HepG2 (cell line): Measurements from ENCODE around the gene USP27X. TPM values are rescaled to one million over a fixed set of nuclear protein-coding genes. Genes with fewer than 3 reads are reported as not detected.
A peak's percentile ranks its signal among the peaks of the same experiment; 100 is the strongest.

Experiments used
- FOXM1 ChIP-seq: sonication (generic); formaldehyde crosslinking; IDR thresholded peaks from 2 replicates; pipeline ENCODE4 v1.5.0; 2020; ENCODE audit warnings: missing genetic modification reagents
- ISX ChIP-seq: sonication (generic); formaldehyde crosslinking; conservative IDR thresholded peaks from 2 replicates; pipeline ENCODE4 v1.5.0; 2020; ENCODE audit warnings: missing genetic modification reagents
- MED8 ChIP-seq: sonication (generic); formaldehyde crosslinking; IDR thresholded peaks from 2 replicates; pipeline ENCODE4 v1.8.1; 2023; ENCODE audit warnings: mild to moderate bottlenecking, missing genetic modification reagents; ENCODE audit not compliant: insufficient replicate concordance
- MXI1 ChIP-seq: IDR thresholded peaks from 3 replicates; pipeline ENCODE4 v1.6.1; 2012; ENCODE audit warnings: low read depth, low read length, inconsistent platforms, borderline replicate concordance
- RCOR2 ChIP-seq: IDR thresholded peaks from 2 replicates; pipeline ENCODE4 v1.6.1; 2016; ENCODE audit warnings: missing biosample characterization, missing genetic modification reagents
- REXO4 ChIP-seq: sonication (generic); formaldehyde crosslinking; IDR thresholded peaks from 2 replicates; pipeline ENCODE4 v1.8.0; 2022; ENCODE audit warnings: missing genetic modification reagents, mild to moderate bottlenecking, borderline replicate concordance
- SKI ChIP-seq: fragments of 450-650 bp; IDR thresholded peaks from one replicate; pipeline ENCODE4 v1.6.1; 2018; ENCODE audit warnings: mild to moderate bottlenecking; ENCODE audit not compliant: partially characterized antibody
- SMARCC2 ChIP-seq: fragments of 450-650 bp; IDR thresholded peaks from 2 replicates; pipeline ENCODE4 v1.6.1; 2017; ENCODE audit warnings: antibody characterized with exemption, mild to moderate bottlenecking
- SNAI1 ChIP-seq: sonication (generic); formaldehyde crosslinking; IDR thresholded peaks from 2 replicates; pipeline ENCODE4 v1.5.0; 2020; ENCODE audit warnings: mild to moderate bottlenecking, missing genetic modification reagents, borderline replicate concordance
- SOX6 ChIP-seq, 2 experiments: fragments of 450-650 bp in 1 of 2; sonication (generic) in 1 of 2; formaldehyde crosslinking in 1 of 2; IDR thresholded peaks; 2 replicates each; pipeline versions ENCODE4 v1.4.0 to v1.6.1; 2017 to 2020; ENCODE audit warnings: antibody characterized with exemption in 1 of 2, mild to moderate bottlenecking in 1 of 2, missing genetic modification reagents in 1 of 2
- SP2 ChIP-seq: sonication (generic); formaldehyde crosslinking; IDR thresholded peaks from 2 replicates; pipeline ENCODE4 v1.5.1; 2020; ENCODE audit warnings: mild to moderate bottlenecking, missing genetic modification reagents
- TIGD3 ChIP-seq: sonication (generic); formaldehyde crosslinking; IDR thresholded peaks from 2 replicates; pipeline ENCODE4 v1.5.1; 2020; ENCODE audit warnings: mild to moderate bottlenecking, missing genetic modification reagents, borderline replicate concordance
- ZBTB7A ChIP-seq: sonication (generic); formaldehyde crosslinking; IDR thresholded peaks from 2 replicates; pipeline ENCODE4 v1.8.0; 2022; ENCODE audit warnings: mild to moderate bottlenecking, missing genetic modification reagents
- ZFP1 ChIP-seq: IDR thresholded peaks from 2 replicates; pipeline ENCODE4 v1.6.1; 2016
- ZFY ChIP-seq: sonication (generic); formaldehyde crosslinking; IDR thresholded peaks from 2 replicates; pipeline ENCODE4 v1.4.0; 2020; ENCODE audit warnings: missing genetic modification reagents
- ZNF318 ChIP-seq: sonication (generic); formaldehyde crosslinking; IDR thresholded peaks from 2 replicates; pipeline ENCODE4 v1.4.0; 2020; ENCODE audit warnings: mild to moderate bottlenecking, missing genetic modification reagents
- ZNF432 ChIP-seq: sonication (generic); formaldehyde crosslinking; IDR thresholded peaks from 2 replicates; pipeline ENCODE4 v1.5.0; 2020; ENCODE audit warnings: missing genetic modification reagents, mild to moderate bottlenecking, borderline replicate concordance
- ZNF451 ChIP-seq: sonication (generic); formaldehyde crosslinking; IDR thresholded peaks from 2 replicates; pipeline ENCODE4 v1.5.0; 2020; ENCODE audit warnings: mild to moderate bottlenecking, missing genetic modification reagents
- ZNF572 ChIP-seq: sonication (generic); formaldehyde crosslinking; IDR thresholded peaks from 2 replicates; pipeline ENCODE4 v1.5.1; 2020; ENCODE audit warnings: mild to moderate bottlenecking, missing genetic modification reagents
- ZNF597 ChIP-seq: sonication (generic); formaldehyde crosslinking; IDR thresholded peaks from 2 replicates; pipeline ENCODE4 v1.5.0; 2020; ENCODE audit warnings: missing genetic modification reagents
- polyA plus RNA-seq, 8 experiments: library from polyadenylated mRNA; depleted of rRNA in 3 of 8; stranded (reverse) in 7 of 8; unstranded in 1 of 8; fragments of >200 nt; fragmentation: Illumina TruSeq in 4 of 8; extraction: Trizol in 4 of 8; gene quantifications; 2 replicates each; pipeline versions ENCODE4 v1.2.1 to v1.2.3, GENCODE V29; 2011 to 2016; ENCODE audit warnings: low read depth in 4 of 8, missing spikeins in 1 of 8, mixed read lengths in 1 of 8; ENCODE audit not compliant: insufficient read depth in 1 of 8
- total RNA-seq, 5 experiments: library from RNA; depleted of rRNA; stranded (reverse); fragments of >200 nt; fragmentation: Illumina TruSeq; extraction: Trizol; gene quantifications; 2 replicates each; pipeline ENCODE4 v1.2.3, GENCODE V29; 2016; ENCODE audit warnings: low read depth in 1 of 5

The USP27X gene
- total and polyA plus RNA-seq, 2 of the 13 experiments (the other 11 are each of a cell fraction or from before 2014, with no cell fraction given) = 7.2 to 9.7 TPM

GRCh38 chrX:49877397-49878101, 1.7 kb upstream of the USP27X start (continued):
- TF ChIP-seq ZNF597 (CRISPR knock-in tag) (no peak), ZBTB7A (CRISPR knock-in tag) (0 out of 2 replicates have a peak, but pooled peaks have one; percentile 12), MXI1 (peak; percentile 46; the same call in 1 of the 3 replicates), ISX (no peak), SKI (peak; percentile 73), RCOR2 (no peak), ZFY (CRISPR knock-in tag) (peak; percentile 59; the same call in 1 of the 2 replicates), REXO4 (CRISPR knock-in tag) (no peak), SOX6 (IDR thresholded peaks at IDR 0.05) (no peak), SOX6 (CRISPR knock-in tag; IDR thresholded peaks at IDR 0.05) (peak; percentile 83), TIGD3 (no peak), FOXM1 (no peak), ZFP1 (CRISPR knock-in tag) (no peak), ZNF318 (no peak), ZNF432 (no peak), ZNF572 (no peak), MED8 (peak; percentile 46), ZNF451 (CRISPR knock-in tag) (no peak), SMARCC2 (no peak), SNAI1 (CRISPR knock-in tag) (no peak), SP2 (CRISPR knock-in tag) (no peak)
